Adrenal gland (tissue), 12 donors: ENCODE data around the gene APOF. TPM values are rescaled to one million over a fixed set of nuclear protein-coding genes. Genes with fewer than 3 reads are reported as not detected.

ENCODE experiments used
- DNase-seq, 7 donors: peaks; one replicate each; pipeline ENCODE4 v3.0.0-alpha.2; 2019 to 2020
- H3K27ac ChIP-seq, 5 donors: fragments of 200-600 bp; sonication (generic) in 4 of 5; 1 replicate in 3 of 5; 2 replicates in 2 of 5; pipeline versions ENCODE4 v1.5.1 to v1.8.0; 2016 to 2020; ENCODE audit warnings: mild to moderate bottlenecking in 1 of 5
- H3K27me3 ChIP-seq: fragments of 200-600 bp; 2 replicates; pipeline ENCODE4 v1.8.0; 2021
- H3K36me3 ChIP-seq, 2 donors: fragments of 200-600 bp; replicated peaks in 1 of 2; 1 replicate in 1 of 2; 2 replicates in 1 of 2; pipeline versions ENCODE4 v1.5.1 to v1.8.0; 2018 to 2022
- H3K4me1 ChIP-seq, 2 donors: fragments of 200-600 bp; replicated peaks in 1 of 2; 1 replicate in 1 of 2; 2 replicates in 1 of 2; pipeline versions ENCODE4 v1.5.1 to v1.8.0; 2018 to 2021
- H3K4me3 ChIP-seq, 4 donors: fragments of 200-600 bp; sonication (generic) in 3 of 4; one replicate each; pipeline ENCODE4 v1.5.1; 2016 to 2018
- H3K9me3 ChIP-seq, 3 donors: fragments of 200-600 bp; sonication (generic) in 1 of 3; replicated peaks in 1 of 3; 1 replicate in 2 of 3; 2 replicates in 1 of 3; pipeline versions ENCODE4 v1.5.1 to v1.8.0; 2016 to 2021
- CTCF ChIP-seq, 6 experiments: fragments of 450-650 bp in 4 of 6; fragments of 200-600 bp in 2 of 6; sonication (generic) in 1 of 6; IDR thresholded peaks; 1 replicate in 5 of 6; 2 replicates in 1 of 6; pipeline versions ENCODE4 v1.5.1 to v1.8.0; 2016 to 2021; ENCODE audit warnings: antibody characterized with exemption in 6 of 6, mild to moderate bottlenecking in 2 of 6, moderate library complexity in 1 of 6
- POLR2A ChIP-seq, 2 donors: fragments of 450-650 bp; IDR thresholded peaks; one replicate each; pipeline ENCODE4 v1.6.1; 2017; ENCODE audit warnings: antibody characterized with exemption in 2 of 2, mild to moderate bottlenecking in 2 of 2, moderate library complexity in 1 of 2
- WGBS, 4 donors: extraction: QIAGEN DNeasy Blood & Tissue Kit in 2 of 4; methylation state at CpG; one replicate each; pipeline versions ENCODE4 v1.1.5 to v1.1.7; 2013 to 2017; 5-methylcytosine and 5-hydroxymethylcytosine counted together
- intact Hi-C, 2 donors: fragments of 100-400 bp; cut with DNase I; formaldehyde crosslinking; loops; one replicate each; pipeline versions ENCODE4 v1.14.1 to v1.15.0; 2022 to 2023
- polyA plus RNA-seq, 3 donors: library from polyadenylated mRNA; stranded (reverse); fragments of 200-250 nt in 2 of 3; fragments of 350-450 nt in 1 of 3; fragmentation: Illumina TruSeq in 1 of 3; extraction: RNeasy Lipid Tissue Mini Kit (QIAGEN cat#74804) in 1 of 3; gene quantifications; one replicate each; pipeline ENCODE4 v1.2.3, GENCODE V29; 2013 to 2014
- small RNA-seq, 2 donors: library from RNA; depleted of rRNA; stranded (forward); fragments of <200 nt; gene quantifications; one replicate each; pipeline ENCODE3, GENCODE V24; 2016
- total RNA-seq, 9 donors: library from RNA; depleted of rRNA in 4 of 9; stranded (reverse); fragments of >200 nt in 4 of 9; fragments of 120-200 nt in 1 of 9; fragmentation: NEBNext Ultra II Directional in 1 of 9; extraction: Animal tissue kit (Norgen Biotek cat#: 25700) in 1 of 9; gene quantifications; one replicate each; pipeline versions ENCODE4 v1.1.0 to v1.2.4, GENCODE V29; 2013 to 2023
- donor health status: healthy with polysubstance abuse.
- donor health status: Bipolar disorder and iron deficiency.
- donor health status: DM: yes; HTN: yes; CAD: no.
- donor health status: DM: no; HTN: no; CAD: no.
- donor health status: DM: no; HTN: no; CAD: no.
- donor health status: DM: yes; HTN: yes; CAD: no.

APOF gene
- total and polyA plus RNA-seq, 12 donors: 0.24 TPM; not detected in 11

- TF ChIP-seq POLR2A (IDR thresholded peaks at IDR 0.05) (no peak), CTCF (IDR thresholded peaks at IDR 0.05) (no peak)
Measured at GRCh38 chr12:56311003-56311402, 51.7 kb downstream of the APOF start.

More at GRCh38 chr12:56311003-56311402, 51.7 kb downstream of the APOF start:
- H3K36me3 ChIP-seq: peaks cover 0 to 60% of the 10 kb centered on the region in 2 donors
- intact Hi-C loops: no loop called here
- no peak for DNase-seq
- WGBS, 4 donors: 91 to 96% (median 95%) methylated on average over 12 of the region's 12 CpGs
- no peaks in the 10 kb centered on the region for H3K27me3 ChIP-seq
- no peaks in the 10 kb centered on the region for H3K9me3 ChIP-seq
- H3K27ac ChIP-seq: no peak overlapping the region
- H3K4me3 ChIP-seq: no peak overlapping the region
- H3K4me1 ChIP-seq: peaks cover 7 to 9% of the 10 kb centered on the region in 2 donors

Small RNAs within 50 kb of the gene (small RNA-seq; reads per million reads assigned to genes)
- gene RNU7-40P: 0 reads per million in 2 donors

Other genes with a start within 250 kb of the APOF start
- gene RPL41, start 246.2 kb downstream of the APOF start, total RNA-seq: 1,000 to 10,000 TPM; 1,635 to 5,801 (median 3,259) TPM
- gene RPL41, start 246.2 kb downstream of the APOF start, polyA plus RNA-seq: 1,000 to 10,000 TPM; 2,153 to 6,204 (median 2,446) TPM
- 10 to 100 TPM in 3 of 9 donors, 1 to 10 TPM in 6; 4.3 to 15.0 (median 8.4) TPM for gene ZC3H10, start 244.6 kb downstream of the APOF start, total RNA-seq
- gene ZC3H10, start 244.6 kb downstream of the APOF start, polyA plus RNA-seq: 1 to 10 TPM; 2.2 to 5.5 (median 5.0) TPM
- 100 to 1,000 TPM in 7 of 9 donors, 10 to 100 TPM in 2; 26.3 to 156 (median 125) TPM for gene ESYT1, start 234.6 kb downstream of the APOF start, total RNA-seq
- 100 to 1,000 TPM in 1 of 3 donors, 10 to 100 TPM in 2; 27.2 to 103 (median 35.4) TPM for gene ESYT1, start 234.6 kb downstream of the APOF start, polyA plus RNA-seq
- 10 to 100 TPM; 28.0 to 89.3 (median 66.8) TPM for gene MYL6B, start 210.3 kb downstream of the APOF start, total RNA-seq
- gene MYL6B, start 210.3 kb downstream of the APOF start, polyA plus RNA-seq: 100 to 1,000 TPM in 2 of 3 donors, 10 to 100 TPM in 1; 33.4 to 129 (median 118) TPM
- 1,000 to 10,000 TPM; 1,276 to 2,410 (median 1,576) TPM for gene MYL6, start 204.5 kb downstream of the APOF start, total RNA-seq
- 1,000 to 10,000 TPM; 1,464 to 3,646 (median 1,841) TPM for gene MYL6, start 204.5 kb downstream of the APOF start, polyA plus RNA-seq
- gene SMARCC2, start 173.4 kb downstream of the APOF start, total RNA-seq: 100 to 1,000 TPM in 1 of 9 donors, 10 to 100 TPM in 8; 36.3 to 102 (median 64.0) TPM
- gene SMARCC2, start 173.4 kb downstream of the APOF start, polyA plus RNA-seq: 10 to 100 TPM; 22.8 to 75.1 (median 46.6) TPM
- 10 to 100 TPM; 42.4 to 90.6 (median 64.1) TPM for gene RNF41, start 140.9 kb downstream of the APOF start, total RNA-seq
- 10 to 100 TPM; 13.0 to 44.0 (median 13.5) TPM for gene RNF41, start 140.9 kb downstream of the APOF start, polyA plus RNA-seq
- gene NABP2, start 138.5 kb downstream of the APOF start, total RNA-seq: 10 to 100 TPM; 23.8 to 55.4 (median 48.4) TPM
- 10 to 100 TPM; 24.6 to 48.3 (median 39.7) TPM for gene NABP2, start 138.5 kb downstream of the APOF start, polyA plus RNA-seq
- under 1 TPM in 3 of 9 donors, not detected in 6; 0.50 to 0.83 (median 0.65) TPM for gene SLC39A5, start 132.8 kb downstream of the APOF start, total RNA-seq
- gene SLC39A5, start 132.8 kb downstream of the APOF start, polyA plus RNA-seq: 1 to 10 TPM in 1 of 3 donors, under 1 TPM in 1, not detected in 1; 0.54 to 2.0 TPM
- gene ANKRD52, start 104.5 kb downstream of the APOF start, total RNA-seq: 10 to 100 TPM; 21.3 to 86.8 (median 28.5) TPM
- 10 to 100 TPM in 2 of 3 donors, 1 to 10 TPM in 1; 8.4 to 54.0 (median 28.8) TPM for gene ANKRD52, start 104.5 kb downstream of the APOF start, polyA plus RNA-seq
- gene COQ10A, start 95.9 kb downstream of the APOF start, total RNA-seq: 10 to 100 TPM; 24.2 to 65.1 (median 33.7) TPM
- gene COQ10A, start 95.9 kb downstream of the APOF start, polyA plus RNA-seq: 10 to 100 TPM; 25.2 to 47.6 (median 36.7) TPM
- gene CS, start 62.5 kb downstream of the APOF start, total RNA-seq: 100 to 1,000 TPM; 143 to 417 (median 265) TPM
- 100 to 1,000 TPM in 1 of 3 donors, 10 to 100 TPM in 2; 64.6 to 404 (median 73.1) TPM for gene CS, start 62.5 kb downstream of the APOF start, polyA plus RNA-seq
- gene CNPY2, start 46.9 kb downstream of the APOF start, total RNA-seq: 100 to 1,000 TPM; 103 to 163 (median 146) TPM
- 100 to 1,000 TPM; 138 to 192 (median 179) TPM for gene CNPY2, start 46.9 kb downstream of the APOF start, polyA plus RNA-seq
- gene PAN2, start 28.9 kb downstream of the APOF start, total RNA-seq: 100 to 1,000 TPM in 1 of 9 donors, 10 to 100 TPM in 8; 19.6 to 124 (median 61.6) TPM
- gene PAN2, start 28.9 kb downstream of the APOF start, polyA plus RNA-seq: 100 to 1,000 TPM in 2 of 3 donors, 10 to 100 TPM in 1; 40.8 to 111 (median 102) TPM
- under 1 TPM in 4 of 9 donors, not detected in 5; 0.29 to 0.67 (median 0.62) TPM for gene IL23A, start 24.0 kb downstream of the APOF start, total RNA-seq
- gene IL23A, start 24.0 kb downstream of the APOF start, polyA plus RNA-seq: 1 to 10 TPM in 1 of 3 donors, under 1 TPM in 2; 0.55 to 1.3 (median 0.64) TPM
- 100 to 1,000 TPM in 5 of 9 donors, 10 to 100 TPM in 4; 74.2 to 197 (median 101) TPM for gene STAT2, start 2.8 kb downstream of the APOF start, total RNA-seq
- 100 to 1,000 TPM in 1 of 3 donors, 10 to 100 TPM in 2; 45.3 to 120 (median 47.3) TPM for gene STAT2, start 2.8 kb downstream of the APOF start, polyA plus RNA-seq
- 1 to 10 TPM; 5.9 to 9.3 (median 7.3) TPM for gene TIMELESS, start 86.6 kb upstream of the APOF start, total RNA-seq
- gene TIMELESS, start 86.6 kb upstream of the APOF start, polyA plus RNA-seq: 1 to 10 TPM; 4.6 to 5.6 (median 5.3) TPM
- gene MIP, start 91.8 kb upstream of the APOF start, total RNA-seq: 1 to 10 TPM in 1 of 9 donors, under 1 TPM in 3, not detected in 5; 0.32 to 1.6 (median 0.39) TPM
- under 1 TPM; 0.08 to 0.24 (median 0.17) TPM for gene MIP, start 91.8 kb upstream of the APOF start, polyA plus RNA-seq
- 1 to 10 TPM; 2.8 to 6.5 (median 5.3) TPM for gene SPRYD4, start 105.7 kb upstream of the APOF start, total RNA-seq
- gene SPRYD4, start 105.7 kb upstream of the APOF start, polyA plus RNA-seq: 1 to 10 TPM; 2.5 to 5.6 (median 3.2) TPM
- 1 to 10 TPM in 5 of 9 donors, under 1 TPM in 3, not detected in 1; 0.17 to 3.3 (median 1.1) TPM for gene GLS2, start 125.3 kb upstream of the APOF start, total RNA-seq
- 1 to 10 TPM; 1.5 to 5.3 (median 1.6) TPM for gene GLS2, start 125.3 kb upstream of the APOF start, polyA plus RNA-seq
- 10 to 100 TPM in 8 of 9 donors, 1 to 10 TPM in 1; 9.6 to 41.5 (median 24.0) TPM for gene RBMS2, start 159.0 kb upstream of the APOF start, total RNA-seq
- 10 to 100 TPM in 2 of 3 donors, 1 to 10 TPM in 1; 7.6 to 20.9 (median 11.3) TPM for gene RBMS2, start 159.0 kb upstream of the APOF start, polyA plus RNA-seq